Rectal smooth muscle tissue (tissue), 1 donor: ENCODE measurements around the gene TAX1BP3.
A peak's percentile ranks its signal among the peaks of the same experiment; 100 is the strongest.

ENCODE experiments used
- H3K27ac ChIP-seq: one replicate; pipeline ENCODE4 v1.7.0; 2013; ENCODE audit warnings: low read depth, low read length, inconsistent platforms
- H3K27me3 ChIP-seq: one replicate; pipeline ENCODE4 v1.7.0; 2013; ENCODE audit warnings: low read length; ENCODE audit not compliant: control insufficient read depth, insufficient read depth
- H3K36me3 ChIP-seq: one replicate; pipeline ENCODE4 v1.7.0; 2013; ENCODE audit warnings: low read length; ENCODE audit not compliant: control insufficient read depth, insufficient read depth
- H3K4me1 ChIP-seq: one replicate; pipeline ENCODE4 v1.7.0; 2013; ENCODE audit warnings: low read length; ENCODE audit not compliant: control insufficient read depth, insufficient read depth
- H3K4me3 ChIP-seq: one replicate; pipeline ENCODE4 v1.7.0; 2013; ENCODE audit warnings: low read length
- H3K9ac ChIP-seq: one replicate; pipeline ENCODE4 v1.7.0; 2013; ENCODE audit warnings: low read length

Gene TAX1BP3

GRCh38 chr17:3681565-3681964, 13.2 kb upstream of the TAX1BP3 start:
- Histone ChIP-seq H3K4me3 (no peak overlapping the region), H3K27ac (no peak overlapping the region), H3K4me1 (no peaks in the 10 kb centered on the region), H3K27me3 (peaks cover 5% of the 10 kb centered on the region), H3K9ac (no peak overlapping the region), H3K36me3 (no peaks in the 10 kb centered on the region)

GRCh38 chr17:3681057-3681456, 12.7 kb upstream of the TAX1BP3 start:
- Histone ChIP-seq H3K4me1 (no peaks in the 10 kb centered on the region), H3K27me3 (peaks cover 5% of the 10 kb centered on the region), H3K9ac (no peak overlapping the region), H3K27ac (no peak overlapping the region), H3K36me3 (no peaks in the 10 kb centered on the region), H3K4me3 (no peak overlapping the region)

- no peaks in the 10 kb centered on the region for H3K27me3 ChIP-seq
- no peaks in the 10 kb centered on the region for H3K4me1 ChIP-seq
- no peak overlapping the region for H3K4me3 ChIP-seq
- H3K27ac ChIP-seq, result no peak overlapping the region
- no peaks in the 10 kb centered on the region for H3K36me3 ChIP-seq
- H3K9ac ChIP-seq, result no peak overlapping the region
Observed at GRCh38 chr17:3679531-3680126, 11.3 kb upstream of the TAX1BP3 start.

- H3K36me3 ChIP-seq, result no peaks in the 10 kb centered on the region
Observed at GRCh38 chr17:3678821-3679530, 10.6 kb upstream of the TAX1BP3 start.

GRCh38 chr17:3678095-3678820, 9.9 kb upstream of the TAX1BP3 start:
- Histone ChIP-seq H3K36me3 (no peaks in the 10 kb centered on the region), H3K9ac (no peak overlapping the region), H3K27ac (no peak overlapping the region), H3K27me3 (no peaks in the 10 kb centered on the region), H3K4me3 (no peak overlapping the region), H3K4me1 (no peaks in the 10 kb centered on the region)

More at GRCh38 chr17:3678821-3679530, 10.6 kb upstream of the TAX1BP3 start:
- no peak overlapping the region for H3K9ac ChIP-seq
- no peak overlapping the region for H3K4me3 ChIP-seq
- H3K27me3 ChIP-seq, result no peaks in the 10 kb centered on the region
- H3K27ac ChIP-seq, result no peak overlapping the region
- no peaks in the 10 kb centered on the region for H3K4me1 ChIP-seq

GRCh38 chr17:3675886-3676285, 7.5 kb upstream of the TAX1BP3 start:
- H3K4me3 ChIP-seq, result no peak overlapping the region
- H3K9ac ChIP-seq, result no peak overlapping the region
- H3K4me1 ChIP-seq, result no peaks in the 10 kb centered on the region
- peaks cover 3% of the 10 kb centered on the region for H3K36me3 ChIP-seq
- H3K27me3 ChIP-seq, result no peaks in the 10 kb centered on the region
- H3K27ac ChIP-seq, result no peak overlapping the region

GRCh38 chr17:3672571-3672970, 4.2 kb upstream of the TAX1BP3 start:
- peaks cover 3% of the 10 kb centered on the region for H3K36me3 ChIP-seq
- peaks cover 6% of the 10 kb centered on the region for H3K4me1 ChIP-seq
- H3K9ac ChIP-seq, result no peak overlapping the region

GRCh38 chr17:3669548-3669947, 1.2 kb upstream of the TAX1BP3 start:
- Histone ChIP-seq H3K4me3 (peak overlapping the region; percentile 96), H3K36me3 (peaks cover 6% of the 10 kb centered on the region), H3K27me3 (no peaks in the 10 kb centered on the region), H3K4me1 (peaks cover 14% of the 10 kb centered on the region), H3K9ac (peak overlapping the region; percentile 77), H3K27ac (no peak overlapping the region)

More at GRCh38 chr17:3672571-3672970, 4.2 kb upstream of the TAX1BP3 start:
- Histone ChIP-seq H3K27ac (no peak overlapping the region), H3K27me3 (no peaks in the 10 kb centered on the region), H3K4me3 (no peak overlapping the region)

GRCh38 chr17:3669085-3669347, 638 bp upstream of the TAX1BP3 start:
- H3K27ac ChIP-seq, result peak overlapping the region; percentile 88
- peak overlapping the region; percentile 96 for H3K4me3 ChIP-seq
- H3K9ac ChIP-seq, result peak overlapping the region; percentile 77
- H3K4me1 ChIP-seq, result peaks cover 14% of the 10 kb centered on the region
- peaks cover 11% of the 10 kb centered on the region for H3K36me3 ChIP-seq
- H3K27me3 ChIP-seq, result no peaks in the 10 kb centered on the region

GRCh38 chr17:3667366-3668278, 756 bp downstream of the TAX1BP3 start:
- peaks cover 14% of the 10 kb centered on the region for H3K4me1 ChIP-seq
- H3K27me3 ChIP-seq, result no peaks in the 10 kb centered on the region
- peak overlapping the region; percentile 97 for H3K27ac ChIP-seq
- peak overlapping the region; percentile 91 for H3K9ac ChIP-seq
- peak overlapping the region; percentile 93 for H3K4me3 ChIP-seq
- peaks cover 20% of the 10 kb centered on the region for H3K36me3 ChIP-seq

GRCh38 chr17:3666516-3666915, 1.9 kb downstream of the TAX1BP3 start:
- Histone ChIP-seq H3K4me3 (peak overlapping the region; percentile 2), H3K27ac (no peak overlapping the region), H3K4me1 (peaks cover 14% of the 10 kb centered on the region)

GRCh38 chr17:3665834-3666233, 2.5 kb downstream of the TAX1BP3 start:
- Histone ChIP-seq H3K4me1 (peaks cover 14% of the 10 kb centered on the region), H3K27me3 (no peaks in the 10 kb centered on the region), H3K36me3 (peaks cover 17% of the 10 kb centered on the region), H3K27ac (no peak overlapping the region), H3K9ac (no peak overlapping the region), H3K4me3 (no peak overlapping the region)

More at GRCh38 chr17:3666516-3666915, 1.9 kb downstream of the TAX1BP3 start:
- no peaks in the 10 kb centered on the region for H3K27me3 ChIP-seq
- peaks cover 17% of the 10 kb centered on the region for H3K36me3 ChIP-seq
- peak overlapping the region; percentile 4 for H3K9ac ChIP-seq
